ENCODE measurements around the gene MITF.
"Not testable (repeated sequence)": the region's sequence is repeated elsewhere in the genome, so short reads cannot be mapped to it uniquely, and the experiment has no call there.

Gene MITF

DNA sequence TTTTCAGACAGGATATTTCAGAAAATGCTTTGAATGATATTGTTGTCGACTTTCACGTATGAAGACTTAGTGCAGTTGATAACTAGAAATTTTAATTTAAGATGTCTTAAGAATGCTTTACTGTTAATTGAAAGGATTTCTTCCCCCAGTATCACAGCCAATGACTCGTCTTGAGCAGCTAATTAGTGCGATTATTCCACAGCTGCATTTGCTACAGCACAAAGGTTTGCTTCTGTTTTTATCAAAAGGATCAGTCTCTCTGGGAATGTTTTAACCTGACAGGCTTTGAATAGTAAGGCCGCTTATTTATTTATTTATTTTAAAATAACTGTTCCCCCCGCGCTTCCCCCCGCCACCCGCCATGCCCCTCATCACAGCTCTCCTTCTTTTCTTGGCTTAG is 136.8 kb downstream of the MITF start:
- DNase-seq (ENCODE audit: low spot score): no peak

DNA sequence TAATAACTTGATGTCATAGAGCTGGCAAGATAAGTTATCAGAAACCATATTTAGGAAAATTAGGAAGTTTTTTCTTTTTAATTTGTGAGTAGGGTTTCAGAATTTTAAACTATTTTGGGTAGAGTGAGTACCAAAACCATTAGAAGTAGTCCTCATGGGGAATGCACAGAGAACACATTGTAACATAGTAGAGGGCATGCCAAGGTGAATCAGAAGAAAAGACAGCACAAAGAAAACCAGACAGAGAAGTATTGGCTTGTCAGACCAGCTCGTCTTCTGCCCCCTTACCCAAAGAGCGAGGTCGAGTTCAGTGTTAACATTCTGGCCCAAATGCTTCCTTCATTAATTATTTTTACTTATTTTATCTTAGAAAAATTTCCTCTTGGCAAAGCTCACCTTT is 139.0 kb downstream of the MITF start:
- DNase-seq (ENCODE audit: low spot score): no peak

DNA sequence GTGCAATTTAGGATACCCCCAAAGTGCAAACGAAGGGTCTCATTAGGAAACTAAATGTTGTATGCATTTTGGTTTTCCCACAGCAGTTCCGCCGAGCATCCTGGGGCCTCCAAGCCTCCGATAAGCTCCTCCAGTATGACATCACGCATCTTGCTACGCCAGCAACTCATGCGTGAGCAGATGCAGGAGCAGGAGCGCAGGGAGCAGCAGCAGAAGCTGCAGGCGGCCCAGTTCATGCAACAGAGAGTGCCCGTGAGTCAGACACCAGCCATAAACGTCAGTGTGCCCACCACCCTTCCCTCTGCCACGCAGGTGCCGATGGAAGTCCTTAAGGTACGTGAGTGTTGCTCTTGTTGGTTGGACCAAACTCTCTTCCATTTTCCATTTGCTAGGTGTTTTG is 139.8 kb downstream of the MITF start:
- DNase-seq (ENCODE audit: low spot score): no peak

GRCh38 chr3:69880069-69880640 is 140.9 kb downstream of the MITF start:
- DNase-seq (ENCODE audit: low spot score): no peak

DNA sequence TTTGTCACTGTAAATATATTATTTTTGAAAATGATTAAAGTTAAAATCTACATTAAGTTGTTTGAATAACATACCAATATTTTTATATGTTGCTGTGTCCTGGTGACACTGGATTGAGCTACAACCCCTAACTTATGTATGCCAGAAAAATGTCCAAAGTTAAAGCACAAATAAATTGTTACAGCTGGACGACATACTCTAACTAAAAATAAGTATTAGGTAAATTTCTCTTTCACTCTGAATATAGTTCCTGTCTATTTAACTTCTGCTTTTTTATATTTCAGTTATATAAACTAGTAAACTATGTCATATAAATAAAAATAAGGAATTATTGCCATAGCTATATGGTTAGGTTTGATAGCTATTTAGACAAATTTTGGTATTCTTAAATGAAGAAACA is 141.8 kb downstream of the MITF start:
- DNase-seq (ENCODE audit: low spot score): no peak

DNA sequence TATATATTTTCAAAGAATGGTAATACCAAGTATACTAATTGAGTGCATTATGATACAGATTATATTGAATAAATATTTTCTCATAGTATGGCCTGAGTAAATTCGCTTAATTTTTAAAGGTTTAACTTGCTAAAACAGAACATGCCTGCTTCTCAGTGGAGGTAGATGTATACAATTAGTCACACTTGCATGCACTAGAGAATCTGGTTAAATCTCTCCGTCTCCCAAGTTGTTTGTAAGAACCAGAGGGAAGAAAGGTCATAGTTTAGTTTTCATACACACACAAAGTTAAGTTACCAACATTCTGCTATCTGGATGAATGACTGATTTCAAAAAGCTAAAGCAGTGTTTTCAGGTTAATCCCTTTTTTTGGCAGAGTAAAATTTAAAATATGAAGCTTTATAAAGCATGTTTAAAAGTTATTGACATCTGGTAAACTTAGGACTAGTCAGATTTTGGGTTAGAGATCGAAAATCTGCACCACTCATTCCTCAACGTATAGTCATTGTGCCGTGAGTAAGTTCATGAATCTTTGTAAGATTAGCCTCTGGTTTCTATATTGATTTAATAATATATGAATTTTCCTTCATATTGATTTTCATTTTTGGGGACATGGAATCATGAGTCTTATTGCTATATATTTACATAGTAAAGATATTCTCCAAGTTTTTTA is 142.6 kb downstream of the MITF start:
- no peak for DNase-seq (ENCODE audit: low spot score)

GRCh38 chr3:69882560-69882959 is 143.3 kb downstream of the MITF start:
- no peak for DNase-seq (ENCODE audit: low spot score)

GRCh38 chr3:69888040-69888942 is 149.0 kb downstream of the MITF start:
- DNase-seq (ENCODE audit: low spot score): no peak

DNA sequence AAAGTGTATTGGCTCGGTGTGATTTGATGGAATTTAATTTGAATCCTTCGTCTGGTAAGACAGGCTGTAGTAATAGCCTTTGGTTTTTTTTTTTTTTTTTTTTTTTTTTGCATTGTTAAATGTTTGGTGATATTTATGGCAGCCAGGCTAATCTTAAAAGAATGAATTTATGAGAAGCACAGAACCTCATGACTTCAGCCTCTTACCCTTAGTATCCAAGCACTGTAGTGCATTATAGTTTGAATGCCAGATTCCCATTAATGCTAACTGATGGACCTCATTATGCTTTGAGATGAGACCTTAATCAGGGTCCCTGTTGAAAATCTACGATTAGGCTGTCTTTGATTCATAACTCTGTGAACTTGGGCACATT is 149.7 kb downstream of the MITF start:
- no peak for DNase-seq (ENCODE audit: low spot score)

- no peak for DNase-seq (ENCODE audit: low spot score)
These were observed 150.8 kb downstream of the MITF start for GRCh38 chr3:69890084-69890483.

DNA sequence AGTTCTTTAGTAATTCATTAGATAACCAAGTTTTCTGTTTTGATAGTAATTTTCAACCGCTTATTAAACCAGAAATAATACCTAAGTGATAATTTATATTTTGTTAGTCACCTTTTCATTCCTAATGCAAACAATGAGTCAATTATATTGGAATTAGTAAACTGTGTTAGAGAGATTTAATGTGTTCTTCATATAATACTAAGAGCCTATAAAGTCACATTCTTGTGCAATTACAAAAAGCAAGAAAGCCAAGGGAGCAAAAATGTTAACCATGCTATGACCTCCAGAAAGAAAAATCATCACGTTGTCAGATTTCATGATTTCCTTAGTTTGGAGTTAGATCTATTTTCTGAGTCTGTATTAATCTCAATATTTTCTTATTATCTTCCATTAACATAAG is 151.4 kb downstream of the MITF start:
- no peak for DNase-seq (ENCODE audit: low spot score)

- no peak for DNase-seq (ENCODE audit: low spot score)
These were observed 153.4 kb downstream of the MITF start for GRCh38 chr3:69892706-69893105.

DNA sequence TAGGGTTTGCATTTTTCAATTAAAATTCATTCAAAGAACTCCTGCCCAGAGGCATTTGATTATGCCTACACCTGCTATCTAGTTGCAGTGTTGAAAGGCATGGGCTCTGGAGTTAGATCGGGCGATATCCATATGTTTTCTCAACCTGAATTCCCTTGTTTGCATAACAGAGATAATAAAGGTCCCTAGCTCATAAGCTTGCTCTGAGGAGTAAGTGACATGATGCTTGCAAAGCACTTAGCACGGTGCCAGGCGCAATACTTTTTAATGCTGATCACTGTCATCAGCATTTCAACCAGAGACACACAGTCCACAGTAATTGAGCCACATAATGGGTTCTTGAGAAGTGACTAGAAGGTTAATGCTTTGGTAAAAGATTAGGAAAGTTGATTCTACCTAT is 154.0 kb downstream of the MITF start:
- no peak for DNase-seq (ENCODE audit: low spot score)

GRCh38 chr3:69896095-69896494 is 156.8 kb downstream of the MITF start:
- no peak for DNase-seq (ENCODE audit: low spot score)

DNA sequence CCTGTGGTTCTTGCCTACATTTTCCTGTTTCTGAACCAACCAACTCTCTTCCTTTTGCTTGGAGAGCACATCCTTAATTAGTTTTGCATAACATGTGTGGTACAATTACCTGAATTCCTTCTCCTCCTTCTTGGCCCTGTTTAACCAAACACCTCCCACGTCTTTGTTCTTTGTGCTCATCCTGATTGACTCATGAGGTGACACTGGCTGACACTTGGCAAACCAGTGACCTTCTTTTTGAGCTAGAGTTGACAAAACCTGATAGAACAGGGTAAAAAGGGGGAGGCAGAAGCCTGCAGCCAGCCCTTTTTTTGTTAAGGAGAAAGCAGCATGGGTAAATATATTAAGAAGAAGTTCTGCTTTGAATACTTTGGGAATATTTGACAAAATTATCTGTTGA is 161.1 kb downstream of the MITF start:
- DNase-seq (ENCODE audit: low spot score): no peak

GRCh38 chr3:69901802-69902201 is 162.5 kb downstream of the MITF start:
- no peak for DNase-seq (ENCODE audit: low spot score)

DNA sequence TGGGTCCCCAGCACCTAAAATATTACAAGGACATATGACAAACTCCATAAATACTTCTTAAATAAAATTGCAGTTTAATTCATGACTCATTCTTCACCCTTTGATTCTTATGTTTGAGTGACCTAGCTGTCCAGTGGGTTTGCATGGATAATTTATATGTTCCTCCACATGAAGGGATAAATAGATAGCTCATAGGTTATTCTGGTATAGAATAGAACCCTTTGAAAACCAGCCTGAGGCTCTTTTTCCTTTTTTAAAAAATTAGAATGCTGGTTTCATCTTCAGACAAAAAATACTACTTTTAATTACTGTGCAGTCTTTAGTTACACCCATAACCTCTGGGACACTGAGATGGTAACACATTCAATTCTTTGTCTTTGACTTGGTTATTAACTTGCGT is 163.1 kb downstream of the MITF start:
- DNase-seq (ENCODE audit: low spot score): no peak

- DNase-seq (ENCODE audit: low spot score): no peak
These were observed 167.2 kb downstream of the MITF start for GRCh38 chr3:69906351-69906966.

GRCh38 chr3:69907554-69907953 is 168.3 kb downstream of the MITF start:
- no peak for DNase-seq (ENCODE audit: low spot score)

DNA sequence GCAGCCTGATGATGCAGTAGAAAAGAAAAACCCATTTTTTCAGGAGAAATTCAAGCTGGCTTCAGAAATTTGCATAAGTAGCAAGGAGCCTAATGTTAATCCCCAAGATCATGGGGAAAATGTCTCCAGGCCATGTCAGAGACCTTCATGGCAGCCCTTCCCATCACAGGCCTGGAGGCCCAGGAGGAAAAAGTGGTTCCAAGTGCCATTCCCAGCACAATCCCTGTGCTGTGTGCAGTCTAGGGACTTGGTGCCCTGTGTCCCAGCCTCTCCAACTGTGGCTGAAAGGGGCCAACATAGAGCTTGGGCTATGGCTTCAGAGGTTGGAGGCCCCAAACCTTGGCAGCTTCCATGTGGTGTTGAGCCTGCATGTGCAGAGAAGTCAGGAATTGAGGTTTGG is 170.6 kb downstream of the MITF start:
- not testable (repeated sequence) for DNase-seq (ENCODE audit: low spot score)

DNA sequence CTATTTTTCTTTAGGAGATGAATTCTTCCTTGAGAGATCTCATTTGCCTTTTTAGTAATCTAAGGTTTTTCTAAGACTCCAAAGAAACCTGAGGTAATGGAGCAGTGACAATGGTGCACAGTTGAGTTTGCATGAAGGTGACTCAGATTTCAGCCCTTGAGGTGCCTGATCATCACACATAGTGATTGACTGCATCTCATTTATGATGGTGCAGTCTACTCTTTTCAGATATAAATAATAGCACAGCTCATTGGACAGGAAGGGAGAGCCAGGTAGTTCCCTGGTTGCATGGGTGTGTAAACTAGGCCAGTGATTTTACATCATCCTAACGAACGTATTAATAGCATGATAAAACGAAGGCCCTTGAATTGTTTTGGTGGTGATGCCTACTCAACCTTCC is 174.2 kb downstream of the MITF start:
- no peak for DNase-seq (ENCODE audit: low spot score)

GRCh38 chr3:69914395-69914794 is 175.1 kb downstream of the MITF start:
- DNase-seq (ENCODE audit: low spot score): no peak

- DNase-seq (ENCODE audit: low spot score): no peak
These were observed 176.5 kb downstream of the MITF start for GRCh38 chr3:69915726-69916125.
